ENCODE results near the gene LOC128125822.
"Not testable (repeated sequence)": the region's sequence is repeated elsewhere in the genome, so short reads cannot be mapped to it uniquely, and the experiment has no call there.

LOC128125822 gene

GRCh38 chr6:63572044-63572746, at the start of gene LOC128125822, which contains the start of gene PTP4A1:
Gene LOC128125822, plus strand, starts transcription at chr6:63572480.
Gene PTP4A1, plus strand, starts transcription at chr6:63572480. Its CDS starts 4,401 bp downstream, at chr6:63576881.
- H3K27ac ChIP-seq: peak within 1 kb of the TSS; percentile 94 to 100 (median 100)
- TF ChIP-seq POLR2A (IDR thresholded peaks at IDR 0.05) (peak; percentile 87 to 99 (median 87)), POLR2AphosphoS5 (IDR thresholded peaks at IDR 0.05) (peak; percentile 98 to 99 (median 99)), CTCF (IDR thresholded peaks at IDR 0.05 in 8 of 11, conservative IDR thresholded peaks at IDR 0.05 in 3 of 11) (peak in 2 of 11 experiments; percentile 4 to 29)
- H3K4me3 ChIP-seq: peak within 1 kb of the TSS; percentile 59 to 93 (median 74)
- H3K9me3 ChIP-seq: no peaks in the 10 kb centered on the region
- peaks cover 0 to 11% (median 9%) of the 10 kb centered on the region in 6 donors for H3K36me3 ChIP-seq
- 0 to 2% (median 1%) methylated on average over 28 to 73 of the region's 73 CpGs for WGBS, 5 donors
- intact Hi-C loops (cut with DNase I; ENCODE audit: low total_unique reads): loop anchor here (10.0 kb wide), 1 partner anchor 63 kb away; the partner anchor contains the start of gene PHF3
- DNase-seq: peak; percentile 100
- peaks cover 9 to 40% (median 26%) of the 10 kb centered on the region in 6 donors for H3K4me1 ChIP-seq
- H3K27me3 ChIP-seq (replicated peaks in 1 of 7): no peaks in the 10 kb centered on the region

- H3K27me3 ChIP-seq (replicated peaks in 1 of 7); H3K36me3 ChIP-seq; H3K27ac ChIP-seq; DNase-seq; intact Hi-C loops (cut with DNase I; ENCODE audit: low total_unique reads); H3K9me3 ChIP-seq; H3K4me3 ChIP-seq: not testable (repeated sequence)
- H3K4me1 ChIP-seq: peaks cover 0 to 12% (median 0%) of the 10 kb centered on the region in 6 donors
- WGBS, 5 donors: 87 to 94% (median 89%) methylated on average over 7 of the region's 7 CpGs
These were observed 49.4 kb upstream of the LOC128125822 start for GRCh38 chr6:63522911-63523287.

- Histone ChIP-seq H3K4me1 (peaks cover 0 to 10% (median 0%) of the 10 kb centered on the region in 6 donors), H3K27me3 (replicated peaks in 1 of 7) (no peaks in the 10 kb centered on the region), H3K9me3 (no peaks in the 10 kb centered on the region), H3K27ac (no peak overlapping the region), H3K4me3 (no peak overlapping the region), H3K36me3 (no peaks in the 10 kb centered on the region)
- 93 to 99% (median 95%) methylated on average over 4 of the region's 4 CpGs for WGBS, 5 donors
- intact Hi-C loops (cut with DNase I; ENCODE audit: low total_unique reads): no loop called here
- no peak for DNase-seq
- no peak for TF ChIP-seq POLR2AphosphoS5 (IDR thresholded peaks at IDR 0.05)
- TF ChIP-seq CTCF (IDR thresholded peaks at IDR 0.05 in 8 of 11, conservative IDR thresholded peaks at IDR 0.05 in 3 of 11): no peak
- no peak for TF ChIP-seq POLR2A (IDR thresholded peaks at IDR 0.05)
These were observed 48.6 kb upstream of the LOC128125822 start for GRCh38 chr6:63523630-63524029.

GRCh38 chr6:63525186-63525878, 46.9 kb upstream of the LOC128125822 start:
- Histone ChIP-seq H3K4me3 (no peak overlapping the region), H3K27me3 (replicated peaks in 1 of 7) (no peaks in the 10 kb centered on the region), H3K36me3 (no peaks in the 10 kb centered on the region), H3K9me3 (no peaks in the 10 kb centered on the region), H3K27ac (no peak overlapping the region), H3K4me1 (no peaks in the 10 kb centered on the region)
- intact Hi-C loops (cut with DNase I; ENCODE audit: low total_unique reads): no loop called here
- no peak for DNase-seq
- TF ChIP-seq POLR2AphosphoS5 (IDR thresholded peaks at IDR 0.05) (no peak), POLR2A (IDR thresholded peaks at IDR 0.05) (no peak), CTCF (IDR thresholded peaks at IDR 0.05 in 8 of 11, conservative IDR thresholded peaks at IDR 0.05 in 3 of 11) (no peak)
- WGBS, 5 donors: 67 to 82% (median 72%) methylated on average over 7 of the region's 7 CpGs

Data from spleen (tissue), 11 donors.